SHP77 (cell line): ENCODE measurements around the gene BMI1.
A peak's percentile ranks its signal among the peaks of the same experiment; 100 is the strongest.
"Not testable (repeated sequence)": the region's sequence is repeated elsewhere in the genome, so short reads cannot be mapped to it uniquely, and the experiment has no call there.

Source experiments
- DNase-seq, 2 experiments: peaks; one replicate each; lab custom pipeline; 2025; lab: John Stamatoyannopoulos, UW

Gene BMI1

GRCh38 chr10:22320591-22321155 lies at the start of gene BMI1:
BMI1 (plus strand) TSS chr10:22321099; CDS start chr10:22326450, 5,351 bp downstream.
- DNase-seq = peak; percentile 69 to 80

- DNase-seq = no peak
Observed at GRCh38 chr10:22271786-22272185, 49.1 kb upstream of the BMI1 start.

GRCh38 chr10:22278441-22278782 lies 42.5 kb upstream of the BMI1 start:
- no peak for DNase-seq

GRCh38 chr10:22280078-22280477 lies 40.8 kb upstream of the BMI1 start:
- DNase-seq = no peak

- DNase-seq = no peak
Observed at GRCh38 chr10:22285130-22285529, 35.8 kb upstream of the BMI1 start.

- DNase-seq = no peak
Observed at GRCh38 chr10:22293747-22294404, 27.0 kb upstream of the BMI1 start.

- no peak for DNase-seq
Observed at GRCh38 chr10:22294694-22295093, 26.2 kb upstream of the BMI1 start.

GRCh38 chr10:22301193-22301592 lies 19.7 kb upstream of the BMI1 start:
- DNase-seq = no peak

GRCh38 chr10:22303461-22303860 lies 17.4 kb upstream of the BMI1 start:
- no peak for DNase-seq

GRCh38 chr10:22305721-22306120 lies 15.2 kb upstream of the BMI1 start:
- DNase-seq = no peak

- peak; percentile 21 to 22 for DNase-seq
Observed at GRCh38 chr10:22308390-22308789, 12.5 kb upstream of the BMI1 start.

GRCh38 chr10:22309180-22310000 lies 11.5 kb upstream of the BMI1 start:
- no peak for DNase-seq

GRCh38 chr10:22310012-22310411 lies 10.9 kb upstream of the BMI1 start:
- DNase-seq = not testable (repeated sequence)

- no peak for DNase-seq
Observed at GRCh38 chr10:22310928-22311327, 10.0 kb upstream of the BMI1 start.

GRCh38 chr10:22314852-22315251 lies 6.0 kb upstream of the BMI1 start:
- peak in 1 of 2 experiments; percentile 14 for DNase-seq

- DNase-seq = peak in 1 of 2 experiments; percentile 83
Observed at GRCh38 chr10:22315455-22316285, 5.2 kb upstream of the BMI1 start.

- DNase-seq = peak; percentile 80 to 87
Observed at GRCh38 chr10:22316286-22317075, 4.4 kb upstream of the BMI1 start, which contains the start of gene COMMD3. COMMD3 (plus strand) TSS chr10:22316388; CDS start chr10:22316418, 30 bp downstream.

GRCh38 chr10:22317076-22317370 lies 3.9 kb upstream of the BMI1 start:
- no peak for DNase-seq

- peak in 1 of 2 experiments; percentile 11 for DNase-seq
Observed at GRCh38 chr10:22317771-22318565, 2.9 kb upstream of the BMI1 start.

GRCh38 chr10:22318772-22319171 lies 2.1 kb upstream of the BMI1 start:
- no peak for DNase-seq

- DNase-seq = no peak
Observed at GRCh38 chr10:22319547-22319979, 1.3 kb upstream of the BMI1 start.
